Neural progenitor cell (in vitro differentiated cells): ENCODE results near the gene PLEKHB2. TPM values are rescaled to one million over a fixed set of nuclear protein-coding genes. Genes with fewer than 3 reads are reported as not detected.

Experiments used
- DNase-seq: peaks from one replicate; pipeline ENCODE4 v3.0.0-alpha.2; 2016; ENCODE audit warnings: low spot score
- H2AFZ ChIP-seq: fragments of 200-600 bp; sonication (generic); replicated peaks from 2 replicates; pipeline ENCODE4 v1.6.1; 2016; ENCODE audit warnings: antibody characterized with exemption
- H3F3A ChIP-seq: fragments of 200-600 bp; sonication (generic); 2 replicates; pipeline ENCODE4 v1.6.1; 2016; ENCODE audit warnings: antibody characterized with exemption, low read depth
- H3K27ac ChIP-seq: fragments of 200-600 bp; sonication (generic); 2 replicates; pipeline ENCODE4 v1.5.1; 2016; ENCODE audit warnings: mild to moderate bottlenecking
- H3K27me3 ChIP-seq: fragments of 200-600 bp; sonication (generic); 2 replicates; pipeline ENCODE4 v1.6.1; 2016; ENCODE audit warnings: mild to moderate bottlenecking, moderate library complexity
- H3K36me3 ChIP-seq: fragments of 200-600 bp; sonication (generic); 2 replicates; pipeline ENCODE4 v1.5.1; 2016
- H3K4me1 ChIP-seq: fragments of 200-600 bp; sonication (generic); 2 replicates; pipeline ENCODE4 v1.6.1; 2016; ENCODE audit warnings: mixed run types
- H3K4me2 ChIP-seq: fragments of 200-600 bp; sonication (generic); 2 replicates; pipeline ENCODE4 v1.6.1; 2016
- H3K4me3 ChIP-seq: fragments of 200-600 bp; sonication (generic); 2 replicates; pipeline ENCODE4 v1.5.1; 2016
- H3K79me2 ChIP-seq: fragments of 200-600 bp; sonication (generic); 2 replicates; pipeline ENCODE4 v1.6.1; 2016; ENCODE audit warnings: low read depth
- H3K9ac ChIP-seq: fragments of 200-600 bp; sonication (generic); 2 replicates; pipeline ENCODE4 v1.6.1; 2016
- H3K9me3 ChIP-seq: fragments of 200-600 bp; sonication (generic); 2 replicates; pipeline ENCODE4 v1.5.1; 2016; ENCODE audit warnings: low read depth
- H4K20me1 ChIP-seq: fragments of 200-600 bp; sonication (generic); 2 replicates; pipeline ENCODE4 v1.6.1; 2016; ENCODE audit warnings: low read depth
- H3K27ac Mint-ChIP-seq: 3 replicates; pipeline ENCODE4 v1.8.0; 2021; ENCODE audit warnings: mixed read lengths
- H3K27me3 Mint-ChIP-seq: 2 replicates; pipeline ENCODE4 v1.8.0; 2022; ENCODE audit warnings: low read depth, mild to moderate bottlenecking, inconsistent platforms, moderate library complexity, mixed read lengths; ENCODE audit not compliant: insufficient read depth
- H3K36me3 Mint-ChIP-seq: 3 replicates; pipeline ENCODE4 v1.8.0; 2021; ENCODE audit warnings: mixed read lengths
- H3K4me1 Mint-ChIP-seq: 3 replicates; pipeline ENCODE4 v1.8.0; 2021; ENCODE audit warnings: mixed read lengths
- H3K4me3 Mint-ChIP-seq: 3 replicates; pipeline ENCODE4 v1.8.0; 2021; ENCODE audit warnings: mild to moderate bottlenecking, moderate library complexity, mixed read lengths
- H3K9me3 Mint-ChIP-seq: 3 replicates; pipeline ENCODE4 v1.8.0; 2020; ENCODE audit warnings: mixed read lengths
- EZH2 ChIP-seq: fragments of 200-600 bp; sonication (generic); IDR thresholded peaks from 2 replicates; pipeline ENCODE4 v1.6.1; 2017; ENCODE audit warnings: antibody characterized with exemption, mild to moderate bottlenecking, moderate library complexity
- EZH2phosphoT487 ChIP-seq: fragments of 200-600 bp; sonication (generic); IDR thresholded peaks from 2 replicates; pipeline ENCODE4 v1.6.1; 2017; ENCODE audit warnings: antibody characterized with exemption
- total RNA-seq: library from RNA; depleted of rRNA; stranded (reverse); fragments of >200 nt; gene quantifications from 2 replicates; pipeline ENCODE4 v1.2.3, GENCODE V29; 2015; ENCODE audit warnings: low replicate concordance
- TF ChIP-seq, protein P1 (sequence below): fragments of 200-600 bp; sonication (generic); IDR thresholded peaks from 2 replicates; pipeline ENCODE4 v1.5.1; 2017; ENCODE audit warnings: antibody characterized with exemption, mild to moderate bottlenecking

Gene PLEKHB2
- total RNA-seq, 1 donor from 2014 or later, result 57.4 TPM

DNA sequence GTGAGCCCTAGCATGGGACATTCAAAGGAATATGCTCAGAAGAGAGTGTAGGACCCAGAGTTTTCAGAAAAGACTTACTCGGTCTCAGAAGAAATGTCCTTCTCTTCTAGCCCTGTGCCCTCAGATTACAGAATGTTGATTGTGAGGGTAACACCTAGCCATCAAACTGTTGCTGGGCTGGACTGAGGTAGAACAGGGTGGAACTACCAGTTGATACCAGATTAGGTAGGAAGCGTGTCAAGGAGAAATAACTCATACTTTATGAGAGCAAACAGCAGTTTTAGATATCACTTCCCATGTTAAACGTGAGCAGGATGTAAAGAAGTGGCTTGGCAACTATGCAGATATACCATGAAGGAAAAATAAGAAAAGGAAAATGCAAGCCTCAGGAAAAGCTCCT, 22.8 kb downstream of the PLEKHB2 start:
- no peak overlapping the region for H3K27ac ChIP-seq
- DNase-seq, result no peak
- Mint-ChIP-seq H3K4me1 (peaks cover 9% of the 10 kb centered on the region), H3K27me3 (no peaks in the 10 kb centered on the region), H3K36me3 (peaks cover 35% of the 10 kb centered on the region), H3K9me3 (no peaks in the 10 kb centered on the region), H3K4me3 (no peak overlapping the region), H3K27ac (no peak overlapping the region)
- H3K4me3 ChIP-seq, result no peak overlapping the region
- peaks cover 4% of the 10 kb centered on the region for H3K4me1 ChIP-seq
- H3K4me2 ChIP-seq, result no peak overlapping the region
- peaks cover 5% of the 10 kb centered on the region for H3F3A ChIP-seq
- H3K9me3 ChIP-seq, result no peaks in the 10 kb centered on the region
- peaks cover 31% of the 10 kb centered on the region for H4K20me1 ChIP-seq
- peaks cover 18% of the 10 kb centered on the region for H3K79me2 ChIP-seq
- H3K9ac ChIP-seq, result no peak overlapping the region
- TF ChIP-seq EZH2phosphoT487 (no peak), EZH2 (no peak)
- TF ChIP-seq, protein P1, sequence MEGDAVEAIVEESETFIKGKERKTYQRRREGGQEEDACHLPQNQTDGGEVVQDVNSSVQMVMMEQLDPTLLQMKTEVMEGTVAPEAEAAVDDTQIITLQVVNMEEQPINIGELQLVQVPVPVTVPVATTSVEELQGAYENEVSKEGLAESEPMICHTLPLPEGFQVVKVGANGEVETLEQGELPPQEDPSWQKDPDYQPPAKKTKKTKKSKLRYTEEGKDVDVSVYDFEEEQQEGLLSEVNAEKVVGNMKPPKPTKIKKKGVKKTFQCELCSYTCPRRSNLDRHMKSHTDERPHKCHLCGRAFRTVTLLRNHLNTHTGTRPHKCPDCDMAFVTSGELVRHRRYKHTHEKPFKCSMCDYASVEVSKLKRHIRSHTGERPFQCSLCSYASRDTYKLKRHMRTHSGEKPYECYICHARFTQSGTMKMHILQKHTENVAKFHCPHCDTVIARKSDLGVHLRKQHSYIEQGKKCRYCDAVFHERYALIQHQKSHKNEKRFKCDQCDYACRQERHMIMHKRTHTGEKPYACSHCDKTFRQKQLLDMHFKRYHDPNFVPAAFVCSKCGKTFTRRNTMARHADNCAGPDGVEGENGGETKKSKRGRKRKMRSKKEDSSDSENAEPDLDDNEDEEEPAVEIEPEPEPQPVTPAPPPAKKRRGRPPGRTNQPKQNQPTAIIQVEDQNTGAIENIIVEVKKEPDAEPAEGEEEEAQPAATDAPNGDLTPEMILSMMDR, result no peak
- H3K27me3 ChIP-seq, result no peaks in the 10 kb centered on the region
- peaks cover 10% of the 10 kb centered on the region for H3K36me3 ChIP-seq
- no peak overlapping the region for H2AFZ ChIP-seq

DNA sequence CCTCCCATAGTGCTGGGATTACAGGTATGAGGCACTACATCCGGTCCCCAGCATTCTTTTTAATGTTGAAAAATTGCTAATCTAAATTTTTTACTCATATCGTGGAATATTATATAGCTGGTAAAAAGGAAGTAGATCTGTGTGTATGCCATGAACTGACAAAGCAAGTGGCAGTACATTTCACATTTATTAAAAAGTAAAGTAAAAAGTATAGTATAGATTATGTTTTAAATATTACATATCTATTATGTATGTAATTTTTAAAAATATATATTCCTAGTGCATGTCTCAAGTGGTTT, 25.1 kb downstream of the PLEKHB2 start:
- H3K79me2 ChIP-seq, result no peaks in the 10 kb centered on the region
- peaks cover 12% of the 10 kb centered on the region for H4K20me1 ChIP-seq
- no peak overlapping the region for H3K4me3 Mint-ChIP-seq
- no peaks in the 10 kb centered on the region for H3K27me3 ChIP-seq
- H3K9ac ChIP-seq, result no peak overlapping the region
- peaks cover 10% of the 10 kb centered on the region for H3K36me3 ChIP-seq
- peaks cover 3% of the 10 kb centered on the region for H3K4me1 Mint-ChIP-seq
- H3K36me3 Mint-ChIP-seq, result peaks cover 32% of the 10 kb centered on the region
- H3K4me1 ChIP-seq, result peaks cover 4% of the 10 kb centered on the region
- H3K4me2 ChIP-seq, result no peak overlapping the region
- H3K27ac Mint-ChIP-seq, result no peak overlapping the region
- no peaks in the 10 kb centered on the region for H3K9me3 Mint-ChIP-seq
- H3F3A ChIP-seq, result peaks cover 5% of the 10 kb centered on the region
- no peak overlapping the region for H3K4me3 ChIP-seq
- H3K27ac ChIP-seq, result no peak overlapping the region
- no peak overlapping the region for H2AFZ ChIP-seq
- no peaks in the 10 kb centered on the region for H3K9me3 ChIP-seq
- no peak for TF ChIP-seq EZH2
- TF ChIP-seq, protein P1, result no peak
- TF ChIP-seq EZH2phosphoT487, result no peak
- no peak for DNase-seq
- H3K27me3 Mint-ChIP-seq, result no peaks in the 10 kb centered on the region

DNA sequence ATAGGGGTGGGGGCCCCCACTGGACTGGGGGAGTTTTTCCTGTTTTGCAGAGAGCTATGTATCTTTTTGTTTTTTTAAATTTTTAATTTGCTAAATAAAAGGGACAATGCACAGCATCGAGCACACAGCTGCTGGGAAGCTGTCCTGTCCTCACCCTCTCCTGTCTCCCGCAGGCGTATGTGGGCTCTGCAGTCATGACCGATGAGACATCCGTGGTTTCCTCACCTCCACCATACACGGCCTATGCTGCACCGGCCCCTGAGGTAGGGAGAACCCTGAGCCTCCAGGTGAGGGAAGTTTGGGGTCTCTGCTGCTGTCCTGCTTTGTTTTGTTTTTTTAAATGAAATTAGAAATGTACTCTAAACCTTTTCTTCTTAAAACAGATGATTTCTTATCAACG, 27.6 kb downstream of the PLEKHB2 start:
- peaks cover 3% of the 10 kb centered on the region for H3K9me3 Mint-ChIP-seq
- no peaks in the 10 kb centered on the region for H3K9me3 ChIP-seq
- H3K9ac ChIP-seq, result no peak overlapping the region
- peaks cover 3% of the 10 kb centered on the region for H3K4me1 Mint-ChIP-seq
- no peak overlapping the region for H3K27ac Mint-ChIP-seq
- TF ChIP-seq EZH2phosphoT487 (no peak), EZH2 (no peak)
- TF ChIP-seq, protein P1, result no peak
- no peaks in the 10 kb centered on the region for H3K27me3 ChIP-seq
- peaks cover 4% of the 10 kb centered on the region for H3K4me1 ChIP-seq
- H4K20me1 ChIP-seq, result peaks cover 17% of the 10 kb centered on the region
- peaks cover 5% of the 10 kb centered on the region for H3F3A ChIP-seq
- no peaks in the 10 kb centered on the region for H3K27me3 Mint-ChIP-seq
- H3K36me3 Mint-ChIP-seq, result peaks cover 29% of the 10 kb centered on the region
- DNase-seq, result no peak
- H3K27ac ChIP-seq, result no peak overlapping the region
- peaks cover 8% of the 10 kb centered on the region for H3K79me2 ChIP-seq
- peaks cover 10% of the 10 kb centered on the region for H3K36me3 ChIP-seq
- no peak overlapping the region for H2AFZ ChIP-seq
- no peak overlapping the region for H3K4me3 Mint-ChIP-seq
- no peak overlapping the region for H3K4me3 ChIP-seq
- H3K4me2 ChIP-seq, result no peak overlapping the region
